ENCODE measurements around the gene ROS1.

ROS1 gene

DNA sequence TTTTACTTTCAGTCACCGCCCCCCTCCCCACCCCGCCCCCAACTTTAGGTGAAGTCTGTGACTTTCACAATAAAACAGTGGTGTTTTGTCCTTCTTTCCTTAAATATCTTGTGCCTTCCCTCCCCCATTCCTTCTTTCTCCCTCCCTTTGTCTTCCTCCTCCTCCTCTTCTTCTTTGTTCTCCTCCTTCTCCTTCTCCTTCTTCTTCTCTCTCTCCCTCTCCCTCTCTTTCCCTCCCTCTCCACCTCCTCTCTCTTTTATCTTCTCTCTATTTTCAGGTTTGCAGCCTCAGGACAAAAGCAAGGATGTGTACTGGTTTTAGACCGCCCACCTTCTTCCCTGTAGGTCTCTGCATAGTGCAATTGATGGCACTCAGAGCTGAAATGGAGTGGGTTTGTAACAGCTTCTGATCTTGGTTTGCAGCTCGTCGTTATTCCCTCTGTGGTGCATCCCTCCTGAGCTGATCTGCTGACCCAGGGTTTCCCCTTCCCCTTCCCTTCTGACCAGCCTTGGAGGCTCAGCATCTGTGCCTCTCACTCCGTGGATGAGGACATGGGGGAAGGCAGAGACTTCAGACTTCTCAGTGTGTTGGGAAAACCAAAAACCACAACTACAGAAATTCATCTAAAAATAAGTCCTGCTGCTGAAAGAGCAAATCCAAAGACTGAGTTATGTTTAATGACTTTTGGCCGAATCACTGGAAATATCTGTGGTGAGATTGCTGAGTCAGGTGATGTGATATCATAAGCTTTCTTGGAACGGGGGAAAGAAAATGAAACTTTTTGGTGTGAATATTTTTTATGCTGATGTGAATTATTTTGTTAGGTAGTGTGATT, 153.5 kb downstream of the ROS1 start:
- no peak overlapping the region for H3K4me3 ChIP-seq (ENCODE audit: insufficient read length, low read depth)
- TF ChIP-seq YY1 (IDR thresholded peaks at IDR 0.05; ENCODE audit: insufficient read depth, insufficient read length) (no peak), SUZ12 (IDR thresholded peaks at IDR 0.05; ENCODE audit: extremely low read depth, insufficient read depth, insufficient read length) (no peak), ZNF274 (IDR thresholded peaks at IDR 0.05; ENCODE audit: low read depth, low read length) (no peak)
- peaks cover 70% of the 10 kb centered on the region for H3K27me3 ChIP-seq (ENCODE audit: insufficient read depth, insufficient read length)
- no peaks in the 10 kb centered on the region for H3K9me3 ChIP-seq (ENCODE audit: insufficient read depth, low read length)
- H3K4me1 ChIP-seq (ENCODE audit: insufficient read depth, insufficient read length) = no peaks in the 10 kb centered on the region
- no peak for DNase-seq (ENCODE audit: low read depth, low spot score)
- no peak overlapping the region for H3K9ac ChIP-seq (ENCODE audit: insufficient read length, low read depth)
- H3K36me3 ChIP-seq (ENCODE audit: insufficient read depth, insufficient read length, low read length) = no peaks in the 10 kb centered on the region

DNA sequence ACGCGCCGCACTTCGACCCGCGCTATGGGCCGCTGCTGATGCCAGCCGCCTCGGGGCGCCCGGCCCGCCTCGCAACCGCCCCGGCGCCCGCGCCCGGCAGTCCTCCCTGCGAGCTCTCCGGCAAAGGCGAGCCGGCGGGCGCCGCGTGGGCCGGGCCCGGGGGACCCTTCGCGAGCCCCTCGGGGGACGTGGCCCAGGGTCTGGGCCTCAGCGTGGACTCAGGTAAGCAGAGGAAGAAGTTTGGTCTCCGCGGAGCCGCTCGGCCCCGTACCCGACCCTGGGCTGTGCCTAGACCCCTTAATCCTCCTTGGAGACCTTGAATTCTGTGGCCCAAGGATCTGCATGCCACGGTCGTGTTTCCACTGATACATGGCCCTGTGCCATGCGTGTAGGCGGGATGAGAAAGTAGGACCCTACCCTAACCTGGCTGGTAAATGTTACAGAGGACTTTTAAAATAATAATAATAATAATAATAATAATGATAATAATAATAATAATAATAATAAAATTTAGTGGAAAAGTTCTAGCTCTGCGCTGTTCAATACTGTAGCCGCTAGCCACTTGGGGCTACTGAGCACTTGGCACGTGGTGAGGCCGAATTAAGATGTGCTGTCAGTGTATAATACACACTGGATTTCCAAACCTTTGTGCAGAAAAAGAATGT, 154.8 kb downstream of the ROS1 start:
- Histone ChIP-seq H3K9ac (ENCODE audit: insufficient read length, low read depth) (peak overlapping the region; percentile 42), H3K4me1 (ENCODE audit: insufficient read depth, insufficient read length) (no peaks in the 10 kb centered on the region), H3K27me3 (ENCODE audit: insufficient read depth, insufficient read length) (peaks cover 83% of the 10 kb centered on the region), H3K9me3 (ENCODE audit: insufficient read depth, low read length) (no peaks in the 10 kb centered on the region), H3K36me3 (ENCODE audit: insufficient read depth, insufficient read length, low read length) (no peaks in the 10 kb centered on the region), H3K4me3 (ENCODE audit: insufficient read length, low read depth) (peak overlapping the region; percentile 43)
- no peak for DNase-seq (ENCODE audit: low read depth, low spot score)
- no peak for TF ChIP-seq SUZ12 (IDR thresholded peaks at IDR 0.05; ENCODE audit: extremely low read depth, insufficient read depth, insufficient read length)
- no peak for TF ChIP-seq YY1 (IDR thresholded peaks at IDR 0.05; ENCODE audit: insufficient read depth, insufficient read length)
- TF ChIP-seq ZNF274 (IDR thresholded peaks at IDR 0.05; ENCODE audit: low read depth, low read length) = no peak

DNA sequence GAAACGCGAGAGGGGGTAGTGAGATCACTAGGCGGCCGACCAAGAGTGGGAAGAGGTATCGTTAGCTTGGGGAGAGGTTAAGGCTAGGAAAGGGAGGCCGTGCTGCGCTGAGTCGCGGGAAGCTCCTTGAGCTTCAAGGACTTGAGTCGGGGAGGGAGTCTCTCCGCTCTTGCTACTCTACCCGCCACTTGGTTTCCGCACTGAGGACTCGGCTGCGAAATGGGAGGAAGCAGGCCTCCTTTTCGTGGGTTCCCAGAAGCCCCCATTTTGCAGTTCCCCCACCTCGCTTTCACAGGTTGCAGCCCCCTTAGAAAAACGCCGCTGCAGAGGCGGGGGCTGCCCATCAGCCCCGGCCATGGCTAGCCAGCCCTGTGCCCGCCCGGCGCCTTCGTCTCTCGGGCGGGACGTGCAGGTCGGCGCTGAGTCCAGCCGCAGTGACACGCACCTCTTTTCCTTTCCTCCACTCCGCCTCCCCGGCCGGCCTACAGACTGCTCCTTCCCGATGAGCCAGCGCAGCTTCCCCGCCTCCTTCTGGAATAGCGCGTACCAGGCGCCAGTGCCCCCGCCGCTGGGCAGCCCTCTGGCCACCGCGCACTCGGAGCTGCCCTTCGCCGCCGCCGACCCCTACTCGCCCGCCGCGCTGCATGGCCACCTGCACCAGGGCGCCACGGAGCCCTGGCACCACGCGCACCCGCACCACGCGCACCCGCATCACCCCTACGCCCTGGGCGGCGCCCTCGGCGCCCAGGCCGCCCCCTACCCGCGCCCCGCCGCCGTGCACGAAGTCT, 155.5 kb downstream of the ROS1 start:
- Histone ChIP-seq H3K9ac (ENCODE audit: insufficient read length, low read depth) (peak overlapping the region; percentile 24), H3K36me3 (ENCODE audit: insufficient read depth, insufficient read length, low read length) (no peaks in the 10 kb centered on the region), H3K9me3 (ENCODE audit: insufficient read depth, low read length) (no peaks in the 10 kb centered on the region), H3K4me1 (ENCODE audit: insufficient read depth, insufficient read length) (no peaks in the 10 kb centered on the region), H3K4me3 (ENCODE audit: insufficient read length, low read depth) (peak overlapping the region; percentile 43), H3K27me3 (ENCODE audit: insufficient read depth, insufficient read length) (peaks cover 87% of the 10 kb centered on the region)
- TF ChIP-seq ZNF274 (IDR thresholded peaks at IDR 0.05; ENCODE audit: low read depth, low read length) (no peak), YY1 (IDR thresholded peaks at IDR 0.05; ENCODE audit: insufficient read depth, insufficient read length) (no peak), SUZ12 (IDR thresholded peaks at IDR 0.05; ENCODE audit: extremely low read depth, insufficient read depth, insufficient read length) (no peak)
- DNase-seq (ENCODE audit: low read depth, low spot score) = no peak

DNA sequence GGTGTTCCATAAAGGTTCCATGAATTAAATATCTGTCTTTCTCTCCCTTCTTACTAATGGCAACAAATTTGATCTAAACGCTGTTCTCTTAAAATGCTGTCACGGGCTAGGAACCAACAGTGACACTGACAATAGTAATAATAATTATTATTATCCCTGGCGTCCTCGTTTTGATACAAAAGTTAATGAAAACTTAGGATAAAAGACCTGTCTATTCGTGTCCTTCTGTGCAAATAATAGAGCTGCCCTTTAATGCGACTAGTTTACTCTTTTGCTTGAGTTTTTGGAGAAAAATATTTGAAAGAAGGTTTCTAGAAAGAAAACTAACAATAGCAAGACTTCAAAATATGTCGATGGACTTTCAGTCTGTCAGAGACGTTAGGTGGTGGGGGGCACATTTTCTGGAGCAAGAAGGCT, 156.1 kb downstream of the ROS1 start:
- peaks cover 89% of the 10 kb centered on the region for H3K27me3 ChIP-seq (ENCODE audit: insufficient read depth, insufficient read length)
- H3K9me3 ChIP-seq (ENCODE audit: insufficient read depth, low read length) = no peaks in the 10 kb centered on the region
- no peak for DNase-seq (ENCODE audit: low read depth, low spot score)
- no peaks in the 10 kb centered on the region for H3K36me3 ChIP-seq (ENCODE audit: insufficient read depth, insufficient read length, low read length)
- TF ChIP-seq SUZ12 (IDR thresholded peaks at IDR 0.05; ENCODE audit: extremely low read depth, insufficient read depth, insufficient read length) (no peak), ZNF274 (IDR thresholded peaks at IDR 0.05; ENCODE audit: low read depth, low read length) (no peak), YY1 (IDR thresholded peaks at IDR 0.05; ENCODE audit: insufficient read depth, insufficient read length) (no peak)
- no peaks in the 10 kb centered on the region for H3K4me1 ChIP-seq (ENCODE audit: insufficient read depth, insufficient read length)
- peak overlapping the region; percentile 24 for H3K9ac ChIP-seq (ENCODE audit: insufficient read length, low read depth)
- peak overlapping the region; percentile 43 for H3K4me3 ChIP-seq (ENCODE audit: insufficient read length, low read depth)

DNA sequence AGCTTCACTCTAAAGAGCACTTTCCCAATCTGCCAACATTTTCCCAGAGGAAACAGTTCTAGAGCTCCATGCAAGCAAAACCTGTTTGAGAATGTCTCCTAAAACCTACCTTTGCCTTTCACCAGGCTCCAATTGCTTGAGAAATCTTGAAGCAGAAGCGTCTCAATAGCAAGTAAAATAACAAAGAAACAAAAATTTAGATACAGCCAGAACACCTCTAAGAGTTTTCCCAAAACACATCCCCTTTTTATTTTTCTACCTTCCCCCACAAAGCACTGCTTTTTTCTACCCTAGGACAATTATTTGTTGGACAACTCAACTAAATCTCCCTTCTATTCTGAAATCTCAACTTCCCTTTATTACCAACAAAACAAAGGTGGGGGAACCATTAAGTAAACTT, 156.8 kb downstream of the ROS1 start:
- peaks cover 94% of the 10 kb centered on the region for H3K27me3 ChIP-seq (ENCODE audit: insufficient read depth, insufficient read length)
- no peaks in the 10 kb centered on the region for H3K9me3 ChIP-seq (ENCODE audit: insufficient read depth, low read length)
- H3K36me3 ChIP-seq (ENCODE audit: insufficient read depth, insufficient read length, low read length) = no peaks in the 10 kb centered on the region
- no peaks in the 10 kb centered on the region for H3K4me1 ChIP-seq (ENCODE audit: insufficient read depth, insufficient read length)
- H3K9ac ChIP-seq (ENCODE audit: insufficient read length, low read depth) = no peak overlapping the region
- no peak overlapping the region for H3K4me3 ChIP-seq (ENCODE audit: insufficient read length, low read depth)
- no peak for DNase-seq (ENCODE audit: low read depth, low spot score)
- no peak for TF ChIP-seq YY1 (IDR thresholded peaks at IDR 0.05; ENCODE audit: insufficient read depth, insufficient read length)

DNA sequence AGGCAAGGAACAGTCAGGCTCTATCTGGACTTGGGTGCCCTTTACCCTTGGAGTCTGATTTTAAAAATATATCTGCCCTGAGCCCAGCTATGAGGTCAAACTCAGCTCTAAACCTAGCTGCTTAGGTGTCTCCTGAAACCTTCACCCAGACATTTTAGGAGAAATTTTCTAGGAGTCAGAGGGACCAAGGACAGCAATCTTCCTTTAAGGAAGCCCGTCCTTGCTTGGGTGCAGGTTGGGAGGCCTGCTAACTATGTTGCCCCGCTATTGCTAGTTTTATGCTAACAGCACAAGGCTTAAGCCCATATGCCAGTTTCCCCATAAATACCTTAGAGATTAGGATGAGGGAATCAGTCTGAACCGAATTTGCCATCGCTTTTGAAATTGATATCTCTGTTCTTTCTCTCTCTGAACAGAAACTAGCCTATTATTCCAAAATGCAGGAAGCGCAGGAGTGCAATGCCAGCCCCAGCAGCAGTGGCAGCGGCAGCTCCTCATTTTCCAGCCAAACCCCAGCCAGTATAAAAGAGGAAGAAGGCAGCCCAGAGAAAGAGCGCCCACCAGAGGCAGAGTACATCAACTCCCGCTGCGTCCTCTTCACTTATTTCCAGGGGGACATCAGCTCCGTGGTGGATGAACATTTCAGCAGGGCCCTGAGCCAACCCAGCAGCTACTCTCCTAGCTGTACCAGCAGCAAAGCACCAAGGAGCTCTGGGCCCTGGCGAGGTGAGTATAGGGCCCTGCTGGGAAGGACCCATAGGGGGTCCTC, 157.8 kb downstream of the ROS1 start:
- H3K27me3 ChIP-seq (ENCODE audit: insufficient read depth, insufficient read length) = peaks cover 98% of the 10 kb centered on the region
- DNase-seq (ENCODE audit: low read depth, low spot score) = no peak

More for the DNA sequence above, 157.8 kb downstream of the ROS1 start:
- H3K4me1 ChIP-seq (ENCODE audit: insufficient read depth, insufficient read length) = no peaks in the 10 kb centered on the region
- no peaks in the 10 kb centered on the region for H3K36me3 ChIP-seq (ENCODE audit: insufficient read depth, insufficient read length, low read length)
- TF ChIP-seq ZNF274 (IDR thresholded peaks at IDR 0.05; ENCODE audit: low read depth, low read length) (no peak), YY1 (IDR thresholded peaks at IDR 0.05; ENCODE audit: insufficient read depth, insufficient read length) (no peak), SUZ12 (IDR thresholded peaks at IDR 0.05; ENCODE audit: extremely low read depth, insufficient read depth, insufficient read length) (no peak)
- H3K9ac ChIP-seq (ENCODE audit: insufficient read length, low read depth) = no peak overlapping the region
- no peaks in the 10 kb centered on the region for H3K9me3 ChIP-seq (ENCODE audit: insufficient read depth, low read length)
- H3K4me3 ChIP-seq (ENCODE audit: insufficient read length, low read depth) = no peak overlapping the region

All from NT2/D1 (cell line).